CD4-positive, alpha-beta T cell treated with Interleukin-6 for 4 hours (primary cell): ENCODE results near the gene RARRES1.
A peak's percentile ranks its signal among the peaks of the same experiment; 100 is the strongest.

Experiments
- DNase-seq: peaks from one replicate; pipeline ENCODE4 v3.0.0-alpha.2; 2020; ENCODE audit warnings: mixed read lengths

RARRES1 gene, protein sequence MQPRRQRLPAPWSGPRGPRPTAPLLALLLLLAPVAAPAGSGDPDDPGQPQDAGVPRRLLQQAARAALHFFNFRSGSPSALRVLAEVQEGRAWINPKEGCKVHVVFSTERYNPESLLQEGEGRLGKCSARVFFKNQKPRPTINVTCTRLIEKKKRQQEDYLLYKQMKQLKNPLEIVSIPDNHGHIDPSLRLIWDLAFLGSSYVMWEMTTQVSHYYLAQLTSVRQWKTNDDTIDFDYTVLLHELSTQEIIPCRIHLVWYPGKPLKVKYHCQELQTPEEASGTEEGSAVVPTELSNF

DNA sequence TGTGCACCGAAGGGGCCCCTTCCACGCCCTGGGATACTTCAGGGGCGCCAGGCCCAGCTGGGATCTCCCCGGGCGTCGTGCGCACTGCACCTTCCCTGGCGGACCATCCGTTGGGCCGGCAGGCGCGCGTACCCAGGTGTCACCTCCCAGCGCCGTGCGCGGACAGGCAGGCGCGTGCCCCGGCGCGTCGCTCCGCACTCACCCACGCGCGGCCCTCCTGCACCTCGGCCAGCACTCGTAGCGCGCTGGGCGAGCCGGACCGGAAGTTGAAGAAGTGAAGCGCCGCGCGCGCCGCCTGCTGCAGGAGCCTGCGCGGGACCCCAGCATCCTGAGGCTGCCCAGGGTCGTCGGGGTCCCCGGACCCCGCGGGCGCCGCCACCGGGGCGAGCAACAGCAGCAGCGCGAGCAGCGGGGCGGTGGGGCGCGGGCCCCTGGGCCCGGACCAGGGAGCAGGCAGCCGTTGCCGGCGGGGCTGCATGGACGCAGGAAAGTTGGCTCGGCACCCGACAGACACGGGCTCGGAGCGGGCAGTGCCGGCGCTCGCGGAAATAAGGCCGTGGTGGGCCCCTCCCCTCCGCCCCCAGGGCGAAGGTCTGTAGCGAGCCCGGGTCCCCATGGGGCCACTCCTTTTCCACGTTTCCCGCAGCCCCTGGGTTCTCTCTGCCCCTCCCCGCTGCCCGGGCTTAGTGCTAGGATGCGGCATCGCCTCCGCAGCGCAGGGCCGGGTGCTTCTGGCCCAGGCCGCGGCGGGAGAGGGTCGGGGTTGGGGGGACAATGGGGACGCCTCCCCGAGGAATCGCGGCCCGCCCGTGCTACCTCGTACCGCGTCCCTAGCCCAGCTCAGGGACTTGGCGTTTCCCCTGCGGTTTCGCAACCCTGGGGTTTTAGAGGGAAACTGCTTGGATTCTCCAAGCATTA lies at the start of gene RARRES1:
Gene RARRES1 (minus strand): TSS at position 520 of the 918 bp plus-strand sequence. CDS start 42 bp downstream, at position 478.
- peak; percentile 46 for DNase-seq

DNA sequence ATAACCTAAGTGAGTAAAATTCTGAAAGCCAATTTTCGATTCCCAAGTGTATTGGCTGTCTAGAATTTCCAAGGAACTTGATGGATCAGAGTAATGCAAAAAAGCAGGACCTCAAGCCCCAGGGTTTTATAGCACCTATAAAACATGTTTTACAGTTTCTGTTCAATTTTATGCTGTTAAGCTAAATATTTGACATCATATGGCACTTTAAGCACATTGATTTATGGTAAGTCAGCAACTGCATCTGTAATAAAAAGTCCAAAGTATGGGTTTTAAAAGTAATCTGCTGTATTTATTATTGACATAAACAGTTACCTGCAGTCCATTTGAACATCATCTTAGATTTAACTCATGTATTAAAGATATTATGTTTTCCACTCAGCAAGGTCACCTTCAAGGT lies 49.6 kb upstream of the RARRES1 start:
- DNase-seq = no peak

DNA sequence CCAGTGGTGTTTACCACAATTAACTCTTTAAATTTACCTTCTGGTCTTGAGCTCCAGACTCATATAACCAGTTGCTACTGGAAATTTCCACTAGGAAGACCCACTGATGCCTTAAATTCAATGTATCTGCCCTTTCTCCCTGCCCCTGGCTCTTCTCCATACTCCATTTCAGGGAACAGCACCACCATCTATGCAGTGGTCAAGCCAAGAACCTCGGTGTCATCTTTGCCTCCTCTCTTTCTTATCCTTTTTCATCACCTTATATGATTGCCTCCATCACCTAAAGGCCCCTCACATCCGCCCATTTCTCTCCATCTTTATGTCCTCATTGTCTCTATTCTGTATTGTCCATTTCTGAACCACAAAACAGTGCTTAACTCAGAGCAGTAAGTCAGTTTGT lies 48.9 kb upstream of the RARRES1 start:
- DNase-seq = no peak

DNA sequence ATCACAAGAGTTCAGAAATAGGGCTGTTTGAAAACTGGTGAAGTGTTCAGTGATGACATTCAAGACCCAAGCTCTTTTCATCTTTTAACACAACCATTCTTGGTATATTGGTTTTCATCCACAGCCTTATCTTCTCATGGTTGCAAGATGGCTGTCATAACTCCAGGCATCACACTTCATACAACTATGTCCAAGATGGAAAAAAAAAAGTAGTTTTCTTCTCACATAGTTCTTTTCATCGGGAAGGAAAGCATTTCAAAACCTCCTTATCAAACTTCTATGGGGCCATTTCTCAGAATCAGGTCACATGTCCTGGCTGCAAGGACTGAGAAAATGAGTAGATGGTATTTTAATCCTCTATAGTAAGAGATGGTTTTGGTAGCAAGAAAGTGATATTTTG lies 48.5 kb upstream of the RARRES1 start:
- no peak for DNase-seq

DNA sequence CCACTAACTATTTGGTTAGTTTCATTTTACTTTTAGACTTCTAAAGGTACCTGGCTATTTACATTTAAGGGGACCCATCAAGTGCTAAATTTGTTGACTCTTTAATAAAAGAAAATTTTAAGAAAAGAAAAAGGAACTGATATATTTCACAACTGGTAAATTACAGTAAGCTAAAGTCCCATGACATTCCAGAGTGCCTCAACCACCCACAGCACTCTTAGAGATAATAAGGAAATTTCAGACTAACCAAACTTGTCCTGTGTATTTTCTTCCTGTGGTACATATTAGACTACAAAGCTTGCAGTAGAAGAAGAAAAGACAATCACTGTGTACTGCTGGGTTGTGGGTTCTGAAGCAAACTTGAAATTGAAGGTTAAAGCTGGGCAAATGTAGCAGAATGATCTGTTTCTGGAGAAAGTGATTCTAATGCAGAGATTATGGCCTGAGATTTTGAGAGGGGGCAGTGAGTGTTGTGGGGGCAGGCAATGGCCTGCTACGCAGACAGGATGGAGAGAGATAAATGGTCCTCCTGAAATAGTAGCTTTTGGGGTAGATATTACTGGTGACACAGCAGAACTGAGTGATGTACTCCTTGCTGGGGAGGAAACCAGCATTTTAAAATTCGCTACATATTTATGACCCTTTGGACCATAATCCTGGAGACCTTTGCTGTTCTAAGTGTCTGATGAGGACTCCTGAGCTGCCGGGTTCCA lies 45.1 kb upstream of the RARRES1 start:
- no peak for DNase-seq

DNA sequence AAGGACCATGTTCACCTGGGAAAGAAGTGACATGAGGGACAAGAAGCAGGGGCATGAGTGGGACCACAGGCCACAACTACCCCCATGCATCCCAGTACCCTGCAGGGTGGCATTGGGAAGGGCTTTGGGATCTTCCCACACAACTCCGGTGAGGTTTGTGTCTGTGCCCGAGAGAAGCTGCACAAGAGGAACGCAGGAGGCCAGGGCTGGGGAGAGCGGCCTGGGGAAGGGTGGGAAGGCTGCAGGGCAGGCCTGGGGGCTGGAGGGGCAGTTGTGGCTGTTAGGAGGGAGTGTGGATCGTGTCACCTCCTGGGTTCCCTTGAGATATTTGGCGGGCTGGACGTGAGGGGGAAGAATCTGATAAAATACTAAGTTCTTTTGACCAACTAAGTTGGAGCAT lies 44.3 kb upstream of the RARRES1 start:
- DNase-seq = no peak

DNA sequence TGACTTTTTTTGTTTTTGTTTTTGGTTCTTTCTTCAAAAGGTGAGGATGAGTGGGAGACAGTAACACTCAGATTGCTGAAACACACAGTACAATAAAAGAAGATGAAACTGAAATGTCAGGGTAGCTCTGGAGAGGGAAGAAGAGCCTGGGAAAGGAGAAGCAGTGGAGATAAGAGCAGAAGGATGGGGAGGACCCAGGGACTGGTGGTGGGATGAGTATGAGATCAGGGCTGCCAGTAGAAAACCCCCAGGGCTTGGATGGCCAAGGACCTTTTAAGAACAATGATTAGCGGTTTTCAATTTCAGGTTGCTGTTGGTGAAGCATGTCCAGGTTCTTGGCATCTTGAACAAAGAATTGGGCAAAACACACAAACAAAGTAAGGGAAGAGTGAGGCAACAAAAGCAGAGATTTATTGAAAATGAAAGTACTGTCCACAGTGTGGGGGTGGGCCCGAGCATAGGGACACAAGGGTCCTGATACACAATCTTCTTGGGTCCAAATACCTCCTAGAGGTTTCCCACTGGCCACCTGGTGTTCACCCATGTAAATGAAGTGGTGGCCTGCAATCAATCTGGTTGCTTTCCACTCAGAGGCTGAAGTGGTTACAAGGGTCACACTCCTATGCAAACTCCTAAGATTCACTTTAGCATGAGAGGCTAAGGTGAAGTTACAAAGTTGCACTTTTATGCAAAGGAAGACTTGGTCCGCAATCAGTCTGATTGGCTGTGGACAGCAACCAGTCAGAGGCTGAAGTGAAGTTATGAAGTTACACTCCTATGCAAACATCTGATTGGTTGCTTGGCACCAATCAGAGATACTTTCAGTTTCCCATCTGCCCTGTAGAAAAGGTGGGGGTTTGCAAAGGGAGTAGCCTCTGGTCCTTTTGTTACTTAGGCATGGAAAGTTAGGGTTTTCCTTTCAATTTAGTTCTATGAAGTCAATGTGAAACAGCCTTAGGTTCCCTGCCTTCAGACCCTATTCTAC lies 43.5 kb upstream of the RARRES1 start:
- DNase-seq = no peak

DNA sequence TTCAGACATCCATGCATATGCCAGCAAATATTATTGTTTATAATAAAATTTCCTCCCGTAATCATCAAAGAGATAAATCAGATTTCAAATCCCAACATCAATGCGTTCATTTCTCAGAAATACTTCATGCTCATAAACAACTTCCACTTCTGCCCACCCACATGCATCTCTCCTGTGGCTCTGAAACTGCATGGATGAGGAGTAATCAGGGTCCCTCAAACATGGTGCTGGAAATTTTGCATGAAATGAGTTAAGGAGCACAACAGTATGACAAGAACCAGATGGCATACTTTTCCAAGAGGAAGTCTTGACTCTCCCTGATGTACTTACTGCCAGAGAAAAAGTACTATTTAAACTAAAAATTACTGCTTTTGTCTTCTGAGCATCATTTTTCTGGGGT lies 42.7 kb upstream of the RARRES1 start:
- DNase-seq = no peak

DNA sequence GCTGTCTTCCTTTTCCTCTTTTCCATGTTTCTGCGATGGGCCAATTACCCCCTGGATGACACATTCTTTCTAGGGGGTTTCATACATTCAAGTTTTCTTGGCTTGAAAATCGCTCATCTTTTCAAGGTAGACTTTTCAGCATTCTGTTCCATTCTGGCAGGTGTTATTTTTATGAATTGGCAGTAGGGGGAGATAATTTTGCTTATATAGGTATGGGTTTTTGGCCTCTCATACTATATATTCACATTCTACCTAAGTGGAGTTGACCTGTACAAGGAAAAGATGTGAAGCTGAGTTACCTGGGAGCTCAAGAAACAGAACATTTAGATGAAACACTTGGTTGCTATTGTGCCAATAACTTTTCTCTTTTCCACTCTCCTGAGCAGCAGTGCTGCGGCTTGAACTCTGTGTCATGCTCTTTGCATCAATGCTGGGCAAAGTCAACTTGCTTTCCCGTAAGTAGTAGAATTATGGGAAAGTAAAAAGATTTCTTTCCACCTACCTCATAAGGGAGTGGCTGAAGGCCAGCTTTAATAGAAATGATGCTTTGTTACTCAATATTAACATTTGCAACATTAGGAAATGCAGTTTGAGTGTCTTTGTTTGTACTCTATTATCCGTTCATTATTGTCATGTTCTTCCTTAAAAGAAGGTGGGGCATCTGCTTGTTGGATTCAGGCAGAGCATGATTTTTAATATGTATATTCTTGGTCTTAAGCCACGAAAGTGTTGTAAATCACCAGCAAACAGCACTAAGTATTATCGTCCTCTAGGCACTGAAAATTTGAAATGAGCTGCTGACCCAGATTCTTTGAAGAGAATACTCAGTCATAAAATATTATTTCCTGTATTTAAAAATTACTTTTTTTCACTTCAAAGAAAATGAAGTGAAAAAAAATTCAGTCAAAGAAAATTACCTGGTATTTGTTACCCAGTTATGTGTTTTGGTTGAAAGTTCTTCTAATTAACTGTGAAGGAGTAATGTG lies 41.9 kb upstream of the RARRES1 start:
- no peak for DNase-seq

DNA sequence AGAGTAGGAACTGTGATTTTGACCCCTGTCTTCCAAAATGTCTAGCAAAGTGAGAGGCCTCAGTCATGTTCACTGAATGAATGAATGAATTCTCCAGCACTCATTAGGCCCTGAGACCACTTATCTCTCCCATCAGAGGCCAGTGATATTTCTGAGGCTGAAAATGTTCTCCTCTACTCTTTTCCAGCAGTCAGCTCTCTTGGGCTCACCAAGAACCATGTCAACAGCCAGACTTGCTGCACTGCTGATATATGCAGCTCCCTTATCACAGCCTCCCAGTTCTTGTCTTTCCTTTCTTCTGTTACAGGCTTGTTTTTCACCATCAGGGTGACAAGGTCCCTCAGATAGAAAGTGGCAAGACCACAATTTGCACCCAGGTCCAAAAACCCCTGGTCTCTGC lies 40.9 kb upstream of the RARRES1 start:
- DNase-seq = no peak

DNA sequence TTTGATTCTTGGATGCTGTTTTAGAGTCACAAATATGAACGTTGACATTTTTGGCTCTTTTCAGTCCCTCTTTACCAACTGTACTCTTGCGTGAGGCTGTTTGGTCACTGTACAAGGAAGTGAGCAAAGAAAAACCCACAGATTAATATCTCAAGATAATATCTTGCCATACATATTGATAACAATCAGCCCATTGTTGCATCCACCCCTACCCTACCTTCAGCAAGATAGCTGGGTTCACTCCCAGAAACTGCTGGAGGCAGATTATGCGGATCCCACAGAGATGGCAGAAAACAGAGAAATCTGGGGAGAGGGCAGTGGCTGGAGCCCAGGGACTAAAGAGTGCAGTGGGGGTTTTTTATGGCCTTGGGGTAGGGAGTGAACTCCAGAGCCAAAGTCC lies 39.7 kb upstream of the RARRES1 start:
- DNase-seq = no peak

DNA sequence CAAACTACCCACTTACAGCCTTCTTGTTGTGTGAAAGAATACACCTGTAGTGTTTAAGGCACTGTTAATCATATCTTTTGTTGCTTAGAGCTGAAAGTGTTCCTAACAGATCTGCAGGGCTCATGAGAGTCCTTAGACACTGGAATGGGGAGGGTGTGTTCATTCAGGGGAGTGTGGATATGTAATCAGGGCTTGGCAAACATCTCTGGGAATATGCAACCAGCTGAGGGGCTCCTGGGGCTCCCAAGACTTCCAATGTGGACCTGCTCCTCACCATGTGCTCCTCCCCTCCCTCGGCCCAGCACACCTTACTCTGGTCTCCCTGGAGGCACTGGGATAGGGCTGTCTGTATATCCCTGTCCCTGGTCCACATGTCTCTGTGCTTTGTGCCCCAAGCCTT lies 39.3 kb upstream of the RARRES1 start:
- DNase-seq = no peak

DNA sequence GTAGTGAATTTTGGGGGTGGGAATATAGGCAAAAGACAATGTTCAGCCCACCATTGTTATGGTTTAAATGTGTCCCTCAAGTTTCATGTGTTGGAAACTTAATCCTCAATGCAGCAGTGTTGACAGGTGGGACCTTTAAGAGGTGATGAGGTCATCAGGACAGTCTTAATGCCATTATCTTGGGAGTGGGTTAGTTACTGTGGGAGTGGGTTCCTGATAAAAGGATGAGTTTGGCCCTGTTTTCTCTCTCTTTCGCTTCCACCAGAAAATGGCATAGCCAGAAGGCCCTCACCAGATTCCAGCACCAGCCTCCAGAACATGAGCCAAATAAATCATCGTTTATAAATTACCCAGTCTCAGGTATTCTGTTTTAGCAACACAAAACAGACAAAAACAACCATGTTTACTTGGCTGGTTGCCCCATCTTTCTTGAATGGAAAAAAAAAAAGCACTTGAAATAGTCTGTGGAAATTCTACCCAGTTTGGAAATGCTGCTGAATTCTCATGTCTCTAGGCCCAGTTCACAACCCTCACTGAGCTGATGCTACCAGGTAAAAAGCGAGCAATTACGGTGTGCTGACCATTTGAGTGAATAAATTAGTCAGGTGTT lies 38.6 kb upstream of the RARRES1 start:
- DNase-seq = no peak

DNA sequence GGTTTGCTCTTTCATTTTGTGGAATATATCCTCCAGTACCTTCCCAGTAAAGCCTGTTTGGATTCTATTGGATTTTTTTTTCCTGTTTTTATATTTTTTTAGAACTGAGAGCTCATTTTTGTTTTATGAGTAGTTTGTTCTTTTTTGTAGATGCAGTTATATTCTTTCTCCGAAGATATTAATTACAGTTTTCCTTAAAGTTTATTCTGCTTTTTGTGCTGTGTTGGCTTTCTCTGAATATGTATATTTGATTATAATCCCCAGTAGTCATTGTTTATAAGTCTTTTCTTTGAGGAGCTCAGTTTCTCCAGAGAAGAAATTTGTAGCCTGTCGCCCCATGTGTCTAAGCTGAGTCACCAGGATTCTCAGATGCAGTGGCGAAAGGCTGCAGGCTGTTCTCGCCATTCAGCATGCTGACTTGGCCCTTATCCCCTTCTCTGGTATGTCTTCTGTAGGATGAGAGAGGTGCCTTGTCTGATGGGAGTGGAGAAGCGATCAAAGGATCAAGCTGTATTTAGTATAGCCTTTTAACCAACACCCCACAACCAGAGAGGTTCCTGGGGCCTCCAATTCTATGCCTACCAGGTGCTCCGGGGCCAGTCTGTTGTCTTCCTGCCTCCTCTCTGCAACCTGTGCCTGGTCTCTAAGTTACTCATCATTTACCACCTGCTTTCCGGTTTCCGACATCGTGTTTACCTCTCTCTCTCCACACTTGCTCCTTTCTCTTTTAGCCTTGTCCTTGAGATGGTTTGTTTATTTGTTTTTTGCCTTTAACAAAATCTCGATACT lies 37.9 kb upstream of the RARRES1 start:
- no peak for DNase-seq

DNA sequence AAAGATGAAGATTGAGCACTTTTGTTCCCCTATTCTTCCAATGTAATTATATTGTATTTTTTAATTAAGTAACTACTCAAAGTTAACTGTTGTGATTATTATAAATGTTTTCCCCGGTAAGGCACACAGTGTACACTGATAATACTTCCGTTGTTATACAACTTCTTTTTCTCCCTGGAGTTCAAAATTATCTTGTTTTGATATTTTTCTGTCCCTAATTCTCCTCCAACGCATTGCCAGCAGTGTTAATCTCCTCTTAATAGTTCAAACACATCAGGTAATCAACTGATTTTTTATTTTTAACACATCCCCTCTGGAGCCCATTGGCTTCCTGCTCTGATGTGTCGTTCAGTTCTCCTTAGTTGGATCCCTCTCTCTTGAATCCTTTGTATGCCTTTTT lies 37.3 kb upstream of the RARRES1 start:
- no peak for DNase-seq

DNA sequence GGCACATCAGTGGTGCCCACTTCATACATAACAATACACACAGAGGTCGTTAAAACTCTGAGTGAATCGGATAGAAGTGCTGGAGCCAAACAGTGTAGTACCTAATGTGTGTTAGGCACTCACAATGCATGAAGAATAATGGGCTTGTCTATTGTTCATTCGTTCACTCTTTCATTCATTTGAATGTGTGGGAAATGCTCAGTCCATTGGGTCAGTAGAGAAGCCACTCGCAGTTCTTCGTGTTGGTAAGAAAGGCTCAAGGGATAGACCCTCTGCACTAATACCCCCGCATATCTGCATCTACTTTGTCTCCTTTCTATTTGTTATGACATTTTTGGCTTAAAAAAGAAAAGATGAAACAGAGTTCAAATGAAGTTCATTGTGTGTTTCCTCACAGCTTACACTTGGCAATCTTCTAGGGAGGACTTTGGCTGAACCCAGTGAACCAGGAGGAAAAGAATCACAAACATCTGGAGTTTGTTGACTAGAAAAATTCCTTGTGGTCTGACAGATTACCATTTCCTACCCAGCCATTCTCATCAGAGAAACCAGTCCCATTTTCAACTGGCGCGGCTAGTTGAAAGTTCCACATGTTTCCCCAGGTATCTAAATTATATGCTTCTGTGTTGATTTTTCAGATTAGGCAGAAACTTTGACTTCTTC lies 36.8 kb upstream of the RARRES1 start:
- no peak for DNase-seq

DNA sequence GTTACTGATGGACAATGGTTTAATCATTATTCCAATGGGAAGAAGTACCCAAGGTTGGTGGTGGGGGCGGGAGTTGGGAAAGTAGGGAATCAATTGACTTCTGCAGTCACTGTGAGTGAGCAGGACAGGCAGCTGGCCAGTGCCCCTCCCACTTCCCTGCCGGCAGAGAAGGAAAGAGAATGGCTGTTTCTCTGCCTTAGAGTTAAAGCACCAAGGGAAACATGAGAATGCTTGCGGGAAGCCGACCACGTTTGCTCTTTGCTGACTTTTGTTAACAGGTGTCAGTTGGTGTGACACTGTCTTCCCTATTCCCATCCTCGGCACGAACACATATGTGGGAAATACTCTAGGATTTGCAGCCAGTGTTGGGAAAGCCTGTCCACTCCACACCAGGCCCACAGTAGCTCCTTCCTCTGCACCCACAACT lies 36.1 kb upstream of the RARRES1 start:
- DNase-seq = no peak

DNA sequence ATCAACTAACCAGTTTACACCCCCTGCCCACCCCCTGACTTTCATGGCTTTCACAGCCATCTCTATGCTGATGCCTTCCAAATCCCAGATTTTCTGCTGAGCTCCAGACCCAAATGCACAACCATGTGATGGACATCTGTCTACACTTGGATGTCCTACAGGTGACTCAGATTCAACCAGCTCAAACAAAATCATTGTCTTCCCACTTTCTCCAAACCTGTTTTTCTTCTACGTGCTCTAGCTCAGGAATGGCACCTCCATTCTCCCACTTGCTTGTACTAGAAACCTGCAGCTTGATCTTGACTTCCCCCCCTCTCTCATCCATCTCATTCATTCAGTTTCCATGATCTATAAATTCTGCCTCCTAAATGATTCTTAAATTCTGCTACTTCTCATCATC lies 34.1 kb upstream of the RARRES1 start:
- no peak for DNase-seq
